ENCODE results near the gene LRRC8D.
"Not testable (repeated sequence)": the region's sequence is repeated elsewhere in the genome, so short reads cannot be mapped to it uniquely, and the experiment has no call there.

The LRRC8D gene

GRCh38 chr1:89913353-89914095 is 92.7 kb downstream of the LRRC8D start:
- H3K4me3 ChIP-seq (ENCODE audit: low read length), result no peak overlapping the region
- no peak for TF ChIP-seq CTCF (conservative IDR thresholded peaks at IDR 0.05; ENCODE audit: low read depth, low read length)
- DNase-seq (ENCODE audit: low read depth), result no peak

GRCh38 chr1:89917353-89917752 is 96.5 kb downstream of the LRRC8D start:
- no peak for TF ChIP-seq CTCF (conservative IDR thresholded peaks at IDR 0.05; ENCODE audit: low read depth, low read length)
- H3K4me3 ChIP-seq (ENCODE audit: low read length), result no peak overlapping the region
- no peak for DNase-seq (ENCODE audit: low read depth)

GRCh38 chr1:89918127-89918793 is 97.4 kb downstream of the LRRC8D start:
- no peak for DNase-seq (ENCODE audit: low read depth)
- H3K4me3 ChIP-seq (ENCODE audit: low read length), result no peak overlapping the region
- no peak for TF ChIP-seq CTCF (conservative IDR thresholded peaks at IDR 0.05; ENCODE audit: low read depth, low read length)

- no peak for TF ChIP-seq CTCF (conservative IDR thresholded peaks at IDR 0.05; ENCODE audit: low read depth, low read length)
- no peak overlapping the region for H3K4me3 ChIP-seq (ENCODE audit: low read length)
- DNase-seq (ENCODE audit: low read depth), result no peak
Observed at GRCh38 chr1:89918794-89919155, 97.9 kb downstream of the LRRC8D start.

GRCh38 chr1:89919174-89919573 is 98.3 kb downstream of the LRRC8D start:
- no peak for DNase-seq (ENCODE audit: low read depth)
- H3K4me3 ChIP-seq (ENCODE audit: low read length), result no peak overlapping the region
- no peak for TF ChIP-seq CTCF (conservative IDR thresholded peaks at IDR 0.05; ENCODE audit: low read depth, low read length)

GRCh38 chr1:89922911-89923310 is 102.1 kb downstream of the LRRC8D start:
- DNase-seq (ENCODE audit: low read depth), result peak; percentile 73
- H3K4me3 ChIP-seq (ENCODE audit: low read length), result no peak overlapping the region
- no peak for TF ChIP-seq CTCF (conservative IDR thresholded peaks at IDR 0.05; ENCODE audit: low read depth, low read length)

GRCh38 chr1:89923517-89923916 is 102.7 kb downstream of the LRRC8D start:
- DNase-seq (ENCODE audit: low read depth), result no peak
- H3K4me3 ChIP-seq (ENCODE audit: low read length), result no peak overlapping the region
- no peak for TF ChIP-seq CTCF (conservative IDR thresholded peaks at IDR 0.05; ENCODE audit: low read depth, low read length)

- not testable (repeated sequence) for H3K4me3 ChIP-seq (ENCODE audit: low read length); DNase-seq (ENCODE audit: low read depth)
Observed at GRCh38 chr1:89924075-89924474, 103.2 kb downstream of the LRRC8D start.
